Chondrocyte (in vitro differentiated cells): ENCODE results near the gene STMN3. TPM values are rescaled to one million over a fixed set of nuclear protein-coding genes. Genes with fewer than 3 reads are reported as not detected.

Experiments
- DNase-seq: peaks from one replicate; pipeline ENCODE4 v3.0.0; 2021; ENCODE audit warnings: mixed read lengths, low spot score
- H3K27ac Mint-ChIP-seq: one replicate; pipeline ENCODE4 v1.8.0; 2021; ENCODE audit warnings: mild to moderate bottlenecking, moderate library complexity, mixed read lengths; ENCODE audit not compliant: unreplicated experiment
- H3K27me3 Mint-ChIP-seq: 2 replicates; pipeline ENCODE4 v1.8.0; 2021; ENCODE audit warnings: low read depth, mixed read lengths
- H3K36me3 Mint-ChIP-seq: 2 replicates; pipeline ENCODE4 v1.8.0; 2021; ENCODE audit warnings: low read depth, mixed read lengths
- H3K4me1 Mint-ChIP-seq: 2 replicates; pipeline ENCODE4 v1.8.0; 2021; ENCODE audit warnings: low read depth, mild to moderate bottlenecking, mixed read lengths
- H3K4me3 Mint-ChIP-seq: one replicate; pipeline ENCODE4 v1.8.0; 2021; ENCODE audit warnings: mild to moderate bottlenecking, moderate library complexity, mixed read lengths; ENCODE audit not compliant: unreplicated experiment
- H3K9me3 Mint-ChIP-seq: 2 replicates; pipeline ENCODE4 v1.8.0; 2021; ENCODE audit warnings: low read depth, mixed read lengths
- total RNA-seq: library from RNA; stranded (reverse); gene quantifications from 3 replicates; pipeline ENCODE4 v1.2.1, GENCODE V29; 2021
- TF ChIP-seq, protein P1 (sequence below): fragments of 200-600 bp; sonication (generic); IDR thresholded peaks from 2 replicates; pipeline ENCODE4 v1.5.0; 2021; ENCODE audit warnings: antibody characterized with exemption, mild to moderate bottlenecking, moderate library complexity

STMN3 gene
- total RNA-seq, 1 donor from 2014 or later = 7.8 TPM

DNA sequence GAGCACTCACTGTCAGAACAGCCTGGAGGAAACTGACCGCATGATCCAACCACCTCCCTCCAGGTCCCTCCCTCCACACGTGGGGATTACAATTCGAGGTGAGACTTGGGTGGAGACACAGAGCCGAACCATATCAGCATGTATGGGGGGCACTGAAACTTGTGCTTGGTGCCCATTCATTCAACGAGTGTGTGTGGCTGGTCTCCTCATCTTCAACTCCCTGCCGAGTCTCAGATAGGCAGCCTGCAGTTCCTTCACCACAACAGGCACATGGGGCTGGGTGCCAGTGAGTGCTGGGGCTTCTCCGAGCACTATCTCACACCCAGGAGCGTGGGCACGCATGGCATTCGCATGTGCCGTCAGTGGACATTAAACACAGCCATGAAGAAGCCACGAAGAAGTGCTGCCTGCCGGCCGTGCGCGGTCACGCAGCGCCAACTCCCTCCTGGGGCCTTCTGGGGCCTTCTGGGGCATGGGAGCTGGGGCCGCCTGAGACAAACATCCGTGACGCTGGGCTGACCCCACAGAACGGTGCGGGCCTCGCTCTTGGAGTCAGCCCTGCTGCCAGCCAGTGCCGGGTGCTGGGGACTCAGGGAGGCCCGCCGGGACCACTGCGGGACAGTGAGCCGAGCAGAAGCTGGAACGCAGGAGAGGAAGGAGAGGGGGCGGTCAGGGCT, 4.2 kb upstream of the STMN3 start:
- H3K27me3 Mint-ChIP-seq = no peaks in the 10 kb centered on the region
- no peaks in the 10 kb centered on the region for H3K9me3 Mint-ChIP-seq
- peak overlapping the region; percentile 65 for H3K27ac Mint-ChIP-seq
- DNase-seq = peak; percentile 77
- H3K4me3 Mint-ChIP-seq = peak overlapping the region; percentile 97
- H3K36me3 Mint-ChIP-seq = peaks cover 4% of the 10 kb centered on the region
- TF ChIP-seq, protein P1, sequence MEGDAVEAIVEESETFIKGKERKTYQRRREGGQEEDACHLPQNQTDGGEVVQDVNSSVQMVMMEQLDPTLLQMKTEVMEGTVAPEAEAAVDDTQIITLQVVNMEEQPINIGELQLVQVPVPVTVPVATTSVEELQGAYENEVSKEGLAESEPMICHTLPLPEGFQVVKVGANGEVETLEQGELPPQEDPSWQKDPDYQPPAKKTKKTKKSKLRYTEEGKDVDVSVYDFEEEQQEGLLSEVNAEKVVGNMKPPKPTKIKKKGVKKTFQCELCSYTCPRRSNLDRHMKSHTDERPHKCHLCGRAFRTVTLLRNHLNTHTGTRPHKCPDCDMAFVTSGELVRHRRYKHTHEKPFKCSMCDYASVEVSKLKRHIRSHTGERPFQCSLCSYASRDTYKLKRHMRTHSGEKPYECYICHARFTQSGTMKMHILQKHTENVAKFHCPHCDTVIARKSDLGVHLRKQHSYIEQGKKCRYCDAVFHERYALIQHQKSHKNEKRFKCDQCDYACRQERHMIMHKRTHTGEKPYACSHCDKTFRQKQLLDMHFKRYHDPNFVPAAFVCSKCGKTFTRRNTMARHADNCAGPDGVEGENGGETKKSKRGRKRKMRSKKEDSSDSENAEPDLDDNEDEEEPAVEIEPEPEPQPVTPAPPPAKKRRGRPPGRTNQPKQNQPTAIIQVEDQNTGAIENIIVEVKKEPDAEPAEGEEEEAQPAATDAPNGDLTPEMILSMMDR = no peak
- H3K4me1 Mint-ChIP-seq = peaks cover 20% of the 10 kb centered on the region

DNA sequence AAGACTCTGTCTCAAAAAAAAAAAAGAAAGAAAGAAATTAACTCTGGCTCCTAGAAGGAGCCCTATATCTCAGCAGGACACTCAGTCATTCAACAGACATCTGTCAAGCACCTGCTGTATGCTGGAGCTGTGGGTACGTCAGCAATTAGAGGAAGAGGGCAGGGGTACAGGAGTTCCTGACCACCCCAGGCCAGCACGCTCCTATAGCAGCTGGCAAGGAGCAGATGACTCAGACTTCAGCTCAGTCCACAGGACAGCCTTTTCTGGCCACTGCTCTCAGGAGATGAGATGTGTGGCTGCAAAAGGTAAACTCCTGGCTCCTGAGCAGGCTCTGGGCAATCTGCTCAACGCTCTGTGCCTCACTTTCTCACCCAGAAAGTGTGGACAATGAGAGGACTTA, 3.2 kb upstream of the STMN3 start:
- H3K4me1 Mint-ChIP-seq = peaks cover 24% of the 10 kb centered on the region
- no peaks in the 10 kb centered on the region for H3K27me3 Mint-ChIP-seq
- no peak overlapping the region for H3K4me3 Mint-ChIP-seq
- no peaks in the 10 kb centered on the region for H3K9me3 Mint-ChIP-seq
- peaks cover 1% of the 10 kb centered on the region for H3K36me3 Mint-ChIP-seq
- TF ChIP-seq, protein P1 = no peak
- no peak overlapping the region for H3K27ac Mint-ChIP-seq
- no peak for DNase-seq

DNA sequence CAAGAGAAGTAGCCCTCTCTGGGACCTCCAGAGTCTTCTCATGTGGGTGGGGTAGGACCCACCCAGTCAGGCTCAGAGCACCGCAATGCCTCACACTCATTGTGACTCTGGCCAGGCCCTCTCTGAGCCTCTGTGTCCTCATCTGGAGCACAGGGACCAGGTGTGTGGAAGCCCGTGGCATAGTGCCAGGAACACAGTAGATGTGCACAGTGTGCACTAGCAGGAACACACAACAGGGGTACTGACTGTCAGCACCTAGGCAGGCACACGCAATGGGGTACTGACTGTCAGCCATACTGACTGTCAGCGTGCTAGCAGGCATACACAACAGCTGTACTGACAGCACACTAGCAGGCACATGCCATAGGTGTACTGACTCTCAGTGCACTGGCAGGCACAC, 2.0 kb upstream of the STMN3 start:
- no peak overlapping the region for H3K27ac Mint-ChIP-seq
- H3K4me3 Mint-ChIP-seq = no peak overlapping the region
- no peak for DNase-seq
- H3K27me3 Mint-ChIP-seq = no peaks in the 10 kb centered on the region
- no peaks in the 10 kb centered on the region for H3K36me3 Mint-ChIP-seq
- H3K4me1 Mint-ChIP-seq = peaks cover 24% of the 10 kb centered on the region
- H3K9me3 Mint-ChIP-seq = no peaks in the 10 kb centered on the region
- TF ChIP-seq, protein P1 = no peak

DNA sequence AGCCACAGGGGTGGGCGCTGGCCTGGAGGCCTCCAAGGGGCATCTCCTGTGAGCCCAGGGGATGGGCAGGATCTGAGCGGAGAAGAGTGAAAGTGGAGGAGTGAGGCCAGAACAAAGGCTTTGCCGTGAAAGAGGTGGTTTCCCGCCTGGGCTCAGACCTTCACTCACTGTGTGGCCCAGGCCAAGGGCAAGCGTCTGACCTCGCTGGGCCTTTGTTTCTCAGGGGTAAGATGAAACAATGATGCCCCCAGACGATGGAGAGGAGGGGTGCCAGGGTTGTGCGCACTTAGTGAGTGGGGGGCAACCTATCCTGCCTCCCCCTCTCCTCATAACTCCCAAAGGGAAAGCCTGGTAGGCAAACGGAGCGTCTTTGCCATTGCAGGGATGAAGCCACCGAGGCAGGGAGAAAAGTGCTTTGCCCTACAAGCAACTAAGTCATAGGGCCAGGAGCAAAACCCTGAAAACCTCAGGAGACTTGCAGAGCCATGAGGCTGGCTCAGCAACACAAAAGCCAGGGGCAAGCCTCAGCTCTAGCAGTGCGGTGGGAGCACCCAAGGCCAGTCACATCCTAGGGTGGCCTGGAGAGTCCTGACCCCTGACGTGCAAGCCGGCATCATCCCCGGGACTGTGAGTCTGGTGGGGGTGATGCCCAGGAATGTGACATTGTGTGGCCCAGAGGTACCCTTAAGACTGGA, 897 bp upstream of the STMN3 start:
- TF ChIP-seq, protein P1 = no peak
- no peak overlapping the region for H3K27ac Mint-ChIP-seq
- DNase-seq = no peak
- no peaks in the 10 kb centered on the region for H3K36me3 Mint-ChIP-seq
- H3K27me3 Mint-ChIP-seq = no peaks in the 10 kb centered on the region
- peak overlapping the region; percentile 22 for H3K4me3 Mint-ChIP-seq
- H3K4me1 Mint-ChIP-seq = peaks cover 16% of the 10 kb centered on the region
- H3K9me3 Mint-ChIP-seq = no peaks in the 10 kb centered on the region

DNA sequence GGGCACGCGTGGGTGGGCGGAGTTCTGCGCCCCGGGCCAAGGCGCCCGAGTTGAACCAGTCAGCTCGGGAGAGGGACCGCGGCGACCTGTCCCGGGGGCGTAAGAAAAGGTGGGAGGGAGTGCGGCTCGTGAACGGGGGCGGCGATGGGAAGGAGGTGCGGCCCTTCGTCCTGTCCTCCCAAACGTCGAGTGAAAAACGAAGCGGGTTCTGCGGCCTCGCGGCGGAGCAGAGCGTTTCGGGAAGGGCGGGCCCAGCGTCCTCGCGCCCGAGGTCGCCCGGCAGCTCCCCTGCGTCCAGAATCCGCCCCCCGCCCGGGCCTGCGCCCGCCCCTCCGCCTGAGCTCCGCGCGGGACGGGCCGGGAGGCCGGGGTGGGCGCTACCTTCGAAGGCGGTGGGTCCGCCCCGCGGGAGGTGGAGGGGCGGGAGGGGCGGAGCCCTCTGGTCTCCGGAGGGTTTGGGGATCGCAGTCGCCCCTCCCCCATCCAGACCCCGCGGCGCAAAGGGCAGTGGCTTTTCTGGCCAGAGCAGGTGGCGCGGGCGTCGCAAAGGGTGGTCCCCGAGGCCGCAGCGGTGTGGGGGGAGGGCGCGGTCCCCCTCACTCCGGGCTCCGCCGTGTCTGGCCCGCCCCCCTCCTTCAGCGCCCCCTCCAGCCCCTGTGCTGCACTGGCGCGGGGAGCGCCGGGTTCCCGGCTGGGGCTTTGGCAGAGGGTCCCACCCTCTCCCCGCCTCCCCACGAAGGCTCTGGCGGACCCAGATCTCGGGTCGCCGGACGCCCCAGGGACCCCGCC, 838 bp downstream of the STMN3 start:
- peak overlapping the region; percentile 65 for H3K4me3 Mint-ChIP-seq
- H3K9me3 Mint-ChIP-seq = no peaks in the 10 kb centered on the region
- TF ChIP-seq, protein P1 = peak; percentile 31
- H3K27ac Mint-ChIP-seq = no peak overlapping the region
- H3K36me3 Mint-ChIP-seq = no peaks in the 10 kb centered on the region
- DNase-seq = no peak
- H3K4me1 Mint-ChIP-seq = peaks cover 4% of the 10 kb centered on the region
- no peaks in the 10 kb centered on the region for H3K27me3 Mint-ChIP-seq
